Vagina (tissue), 2 donors: ENCODE measurements around the gene ARHGAP42. TPM values are rescaled to one million over a fixed set of nuclear protein-coding genes. Genes with fewer than 3 reads are reported as not detected.

ENCODE experiments used
- DNase-seq, 2 donors: peaks; one replicate each; pipeline ENCODE4 v3.0.0-alpha.2; 2017; ENCODE audit errors: extremely low spot score in 2 of 2
- H3K27ac ChIP-seq: fragments of 200-600 bp; sonication (generic); one replicate; pipeline ENCODE4 v1.5.1; 2019
- H3K27me3 ChIP-seq: fragments of 200-600 bp; sonication (generic); one replicate; pipeline ENCODE4 v1.5.1; 2019
- H3K36me3 ChIP-seq, 2 donors: fragments of 200-600 bp; sonication (generic); one replicate each; pipeline ENCODE4 v1.5.1; 2017 to 2019
- H3K4me1 ChIP-seq: fragments of 200-600 bp; sonication (generic); one replicate; pipeline ENCODE4 v1.5.1; 2019
- H3K4me3 ChIP-seq, 2 donors: fragments of 200-600 bp; sonication (generic); 1 replicate in 1 of 2; 2 replicates in 1 of 2; pipeline ENCODE4 v1.5.1; 2016 to 2019
- H3K9me3 ChIP-seq: fragments of 200-600 bp; sonication (generic); one replicate; pipeline ENCODE4 v1.5.1; 2019
- CTCF ChIP-seq, 3 experiments: fragments of 450-650 bp in 2 of 3; fragments of 200-600 bp in 1 of 3; sonication (generic) in 1 of 3; IDR thresholded peaks; one replicate each; pipeline ENCODE4 v1.5.1; 2017 to 2019; ENCODE audit warnings: antibody characterized with exemption in 3 of 3, mild to moderate bottlenecking in 2 of 3, moderate library complexity in 2 of 3
- POLR2A ChIP-seq, 2 donors: fragments of 450-650 bp; IDR thresholded peaks; one replicate each; pipeline ENCODE4 v1.6.1; 2017; ENCODE audit warnings: antibody characterized with exemption in 2 of 2, mild to moderate bottlenecking in 2 of 2, moderate library complexity in 2 of 2
- POLR2AphosphoS5 ChIP-seq, 2 donors: sonication (generic); formaldehyde crosslinking; IDR thresholded peaks; one replicate each; pipeline ENCODE4 v1.9.0; 2017; ENCODE audit warnings: antibody characterized with exemption in 2 of 2, mild to moderate bottlenecking in 2 of 2, low read depth in 1 of 2; ENCODE audit not compliant: insufficient read depth in 1 of 2
- intact Hi-C: fragments of 100-400 bp; cut with DNase I; formaldehyde crosslinking; loops from one replicate; pipeline ENCODE4 v1.15.1; 2023
- total RNA-seq: library from RNA; depleted of rRNA; stranded (reverse); fragments of >200 nt; gene quantifications from one replicate; pipeline ENCODE4 v1.2.3, GENCODE V29; 2016

Gene ARHGAP42
- total RNA-seq, 1 donor from 2014 or later: 5.9 TPM

- no peaks in the 10 kb centered on the region for H3K36me3 ChIP-seq
- peak overlapping the region; percentile 68 to 75 for H3K4me3 ChIP-seq
- peak overlapping the region; percentile 76 for H3K27ac ChIP-seq
- H3K27me3 ChIP-seq: no peaks in the 10 kb centered on the region
- intact Hi-C loops: loop anchor here (5.0 to 10.0 kb wide), 3 partner anchors 111 to 437 kb away; partner anchors contain the start of gene PGR
- TF ChIP-seq POLR2AphosphoS5 (IDR thresholded peaks at IDR 0.05; ENCODE audit: insufficient read depth in 1 of 2, low read depth in 1 of 2): peak in 1 of 2 donors; percentile 63
- TF ChIP-seq POLR2A (IDR thresholded peaks at IDR 0.05): no peak
- TF ChIP-seq CTCF (IDR thresholded peaks at IDR 0.05): peak; percentile 16 to 54 (median 35)
- H3K9me3 ChIP-seq: no peaks in the 10 kb centered on the region
- DNase-seq: peak in 1 of 2 donors; percentile 86
- H3K4me1 ChIP-seq: peaks cover 42% of the 10 kb centered on the region
Observed at GRCh38 chr11:100687630-100688395, 725 bp downstream of the ARHGAP42 start.

- no peak for DNase-seq
- no peak for TF ChIP-seq CTCF (IDR thresholded peaks at IDR 0.05)
- Histone ChIP-seq H3K36me3 (no peaks in the 10 kb centered on the region), H3K4me3 (peak overlapping the region in 1 of 2 donors; percentile 68), H3K4me1 (peaks cover 44% of the 10 kb centered on the region), H3K9me3 (no peaks in the 10 kb centered on the region), H3K27me3 (no peaks in the 10 kb centered on the region), H3K27ac (no peak overlapping the region)
- intact Hi-C loops: loop anchor here (5.0 to 10.0 kb wide), 3 partner anchors 112 to 436 kb away; partner anchors contain the start of gene PGR
Observed at GRCh38 chr11:100689141-100689540, 2.1 kb downstream of the ARHGAP42 start.

GRCh38 chr11:100691896-100692653, 5.0 kb downstream of the ARHGAP42 start:
- TF ChIP-seq POLR2AphosphoS5 (IDR thresholded peaks at IDR 0.05; ENCODE audit: insufficient read depth in 1 of 2, low read depth in 1 of 2): no peak
- TF ChIP-seq CTCF (IDR thresholded peaks at IDR 0.05): no peak
- TF ChIP-seq POLR2A (IDR thresholded peaks at IDR 0.05): no peak
- DNase-seq: no peak
- H3K36me3 ChIP-seq: no peaks in the 10 kb centered on the region
- no peak overlapping the region for H3K4me3 ChIP-seq
- intact Hi-C loops: no loop called here
- no peaks in the 10 kb centered on the region for H3K9me3 ChIP-seq
- no peak overlapping the region for H3K27ac ChIP-seq
- no peaks in the 10 kb centered on the region for H3K27me3 ChIP-seq
- H3K4me1 ChIP-seq: peaks cover 30% of the 10 kb centered on the region

- intact Hi-C loops: no loop called here
- Histone ChIP-seq H3K27ac (no peak overlapping the region), H3K4me3 (no peak overlapping the region), H3K4me1 (peaks cover 17% of the 10 kb centered on the region), H3K36me3 (no peaks in the 10 kb centered on the region), H3K27me3 (no peaks in the 10 kb centered on the region), H3K9me3 (no peaks in the 10 kb centered on the region)
- TF ChIP-seq CTCF (IDR thresholded peaks at IDR 0.05): no peak
- no peak for TF ChIP-seq POLR2A (IDR thresholded peaks at IDR 0.05)
- TF ChIP-seq POLR2AphosphoS5 (IDR thresholded peaks at IDR 0.05; ENCODE audit: insufficient read depth in 1 of 2, low read depth in 1 of 2): no peak
- no peak for DNase-seq
Observed at GRCh38 chr11:100695911-100696310, 8.8 kb downstream of the ARHGAP42 start.
